K562 (cell line): ENCODE results near the gene CC2D1A. TPM values are rescaled to one million over a fixed set of nuclear protein-coding genes. Genes with fewer than 3 reads are reported as not detected.

ENCODE experiments used
- CHCHD3 ChIP-seq: fragments of 250-450 bp; sonication (Bioruptor Pico); IDR thresholded peaks from 2 replicates; pipeline ENCODE4 v2.1.2; 2022; ENCODE audit warnings: mild to moderate bottlenecking
- E2F3 ChIP-seq: fragments of 250-450 bp; sonication (Bioruptor Pico); IDR thresholded peaks from 2 replicates; pipeline ENCODE4 v1.4.0; 2020; ENCODE audit warnings: mild to moderate bottlenecking
- EGR1 ChIP-seq: fragments of 450-650 bp; conservative IDR thresholded peaks from 2 replicates; pipeline ENCODE4 v1.6.1; 2017; ENCODE audit warnings: mild to moderate bottlenecking
- ESRRB ChIP-seq: fragments of 250-450 bp; sonication (Bioruptor Pico); IDR thresholded peaks from 2 replicates; pipeline ENCODE4 v1.5.0; 2020; ENCODE audit warnings: mild to moderate bottlenecking, moderate library complexity, borderline replicate concordance
- FOXO4 ChIP-seq: fragments of 450-650 bp; formaldehyde crosslinking; IDR thresholded peaks from 2 replicates; pipeline ENCODE4 v1.4.0; 2020; ENCODE audit warnings: mild to moderate bottlenecking, moderate library complexity
- GTF2F1 ChIP-seq: IDR thresholded peaks from 2 replicates; pipeline ENCODE4 v1.6.1; 2011; ENCODE audit warnings: low read depth, low read length, improper control_type of control experiment
- HMGN3 ChIP-seq: IDR thresholded peaks from 2 replicates; pipeline ENCODE4 v1.6.1; 2011; ENCODE audit warnings: borderline replicate concordance, low read depth, mild to moderate bottlenecking, mixed read lengths, low read length; ENCODE audit not compliant: insufficient read length; ENCODE audit errors: extremely low read depth
- HNRNPL ChIP-seq: fragments of 200-400 bp; formaldehyde crosslinking; IDR thresholded peaks from 2 replicates; pipeline ENCODE4 v1.6.1; 2017; ENCODE audit warnings: low read depth, mild to moderate bottlenecking, low read length
- HNRNPUL1 ChIP-seq: fragments of 200-400 bp; formaldehyde crosslinking; IDR thresholded peaks from 2 replicates; pipeline ENCODE4 v1.6.1; 2017; ENCODE audit warnings: low read length
- JUND ChIP-seq, 2 experiments: IDR thresholded peaks; 2 replicates in 1 of 2; 3 replicates in 1 of 2; pipeline ENCODE4 v1.6.1; 2011; ENCODE audit warnings: borderline replicate concordance in 2 of 2, low read depth in 2 of 2, low read length in 2 of 2, improper control_type of control experiment in 1 of 2, missing biosample characterization in 1 of 2, missing genetic modification characterization in 1 of 2, missing genetic modification reagents in 1 of 2
- NR2C2 ChIP-seq, 2 experiments: fragments of 200-800 bp in 1 of 2; sonication (Bioruptor generic) in 1 of 2; sonication (generic) in 1 of 2; formaldehyde crosslinking in 1 of 2; IDR thresholded peaks; 2 replicates each; pipeline versions ENCODE4 v1.6.1 to v1.8.0; 2016 to 2022; ENCODE audit warnings: mild to moderate bottlenecking in 1 of 2, missing compliant biosample characterization in 1 of 2, missing genetic modification characterization in 1 of 2, missing genetic modification reagents in 1 of 2
- SMAD4 ChIP-seq: fragments of 250-450 bp; sonication (Bioruptor Pico); conservative IDR thresholded peaks from 2 replicates; pipeline ENCODE4 v1.8.0; 2021; ENCODE audit warnings: inconsistent platforms, mild to moderate bottlenecking, moderate library complexity
- SRSF3 ChIP-seq: fragments of 200-400 bp; formaldehyde crosslinking; IDR thresholded peaks from 2 replicates; pipeline ENCODE4 v1.6.1; 2016; ENCODE audit warnings: mild to moderate bottlenecking, low read length, moderate library complexity; ENCODE audit not compliant: insufficient read depth
- TAF1 ChIP-seq: IDR thresholded peaks from 2 replicates; pipeline ENCODE4 v1.6.1; 2011; ENCODE audit warnings: mild to moderate bottlenecking, low read length, moderate library complexity; ENCODE audit not compliant: insufficient read depth, control insufficient read depth, severe bottlenecking; ENCODE audit errors: extremely low read depth
- VEZF1 ChIP-seq: fragments of 200-800 bp; sonication (Bioruptor generic); IDR thresholded peaks from 2 replicates; pipeline ENCODE4 v1.6.1; 2017; ENCODE audit warnings: missing genetic modification characterization, missing compliant biosample characterization
- ZKSCAN1 ChIP-seq: fragments of 150-350 bp; IDR thresholded peaks from 2 replicates; pipeline ENCODE4 v1.6.1; 2016; ENCODE audit warnings: low read depth, low read length
- ZNF184 ChIP-seq: sonication (generic); formaldehyde crosslinking; IDR thresholded peaks from 2 replicates; pipeline ENCODE4 v1.5.0; 2020; ENCODE audit warnings: missing genetic modification reagents
- ZNF592 ChIP-seq: fragments of 450-650 bp; IDR thresholded peaks from 2 replicates; pipeline ENCODE4 v1.6.1; 2017; ENCODE audit warnings: antibody characterized with exemption, mild to moderate bottlenecking
- ZNF695 ChIP-seq: fragments of 450-650 bp; formaldehyde crosslinking; IDR thresholded peaks from 2 replicates; pipeline ENCODE4 v1.4.0; 2020; ENCODE audit warnings: mild to moderate bottlenecking, moderate library complexity
- polyA plus RNA-seq, 8 experiments: library from polyadenylated mRNA; depleted of rRNA in 4 of 8; stranded (reverse) in 5 of 8; unstranded in 3 of 8; fragments of >200 nt; fragmentation: Nextera tagmentation in 2 of 8; fragmentation: Illumina TruSeq in 1 of 8; extraction: Ambion mirVana in 2 of 8; extraction: Trizol in 1 of 8; gene quantifications; 2 replicates each; pipeline versions ENCODE4 v1.2.1 to v1.2.3, GENCODE V29; 2011 to 2014; ENCODE audit warnings: inconsistent platforms in 1 of 8, missing spikeins in 1 of 8
- total RNA-seq, 7 experiments: library from RNA; depleted of rRNA in 6 of 7; stranded (reverse); fragments of >200 nt in 6 of 7; fragmentation: Illumina TruSeq in 2 of 7; extraction: Trizol in 2 of 7; gene quantifications; 2 replicates each; pipeline versions ENCODE4 v1.2.1 to v1.2.3, GENCODE V29; 2011 to 2021; ENCODE audit warnings: low replicate concordance in 1 of 7

Gene CC2D1A
- total and polyA plus RNA-seq, 9 of the 15 experiments (the other 6 are each of a cell fraction or from before 2014, with no cell fraction given), result 0.32 to 31.0 (median 12.9) TPM

- TF ChIP-seq ESRRB (CRISPR knock-in tag) (no peak), ZNF592 (peak; percentile 95), SMAD4 (CRISPR knock-in tag) (peak; percentile 70; the same call in 1 of the 2 replicates), CHCHD3 (CRISPR knock-in tag) (0 out of 2 replicates have a peak, but pooled peaks have one; percentile 28), GTF2F1 (peak; percentile 32; the same call in 1 of the 2 replicates), EGR1 (peak; percentile 88), ZKSCAN1 (peak; percentile 49; the same call in 1 of the 2 replicates), HMGN3 (peak; percentile 48), TAF1 (peak; percentile 61), ZNF184 (CRISPR knock-in tag) (no peak), ZNF695 (CRISPR knock-in tag) (no peak), JUND (IDR thresholded peaks at IDR 0.05; ENCODE audit: borderline replicate concordance, low read depth, low read length) (no peak), JUND (tag; IDR thresholded peaks at IDR 0.05; ENCODE audit: borderline replicate concordance, low read depth, low read length) (no peak; the same call in 2 of the 3 replicates), HNRNPUL1 (no peak), FOXO4 (no peak), SRSF3 (no peak), NR2C2 (CRISPR knock-in tag; IDR thresholded peaks at IDR 0.05) (no peak; the same call in 1 of the 2 replicates), NR2C2 (tag; IDR thresholded peaks at IDR 0.05) (peak; percentile 46; the same call in 1 of the 2 replicates), VEZF1 (CRISPR knock-in tag) (peak; percentile 49), E2F3 (CRISPR knock-in tag) (peak; percentile 99), HNRNPL (no peak)
Measured at GRCh38 chr19:13905634-13906520, at the start of gene CC2D1A, which contains the start of gene BRME1 (continued).
